GM12892 (cell line): ENCODE measurements around the gene FZR1.

Experiments used
- POLR2AphosphoS5 ChIP-seq: IDR thresholded peaks from 2 replicates; pipeline ENCODE4 v1.6.1; 2011; ENCODE audit warnings: low read depth, low read length, control low read depth
- TAF1 ChIP-seq: IDR thresholded peaks from 2 replicates; pipeline ENCODE4 v1.6.1; 2011; ENCODE audit warnings: low read depth, mild to moderate bottlenecking, control low read depth, low read length, borderline replicate concordance

- TF ChIP-seq TAF1, result no peak
- TF ChIP-seq POLR2AphosphoS5, result no peak
Measured at GRCh38 chr19:3464587-3465235, 41.4 kb upstream of the FZR1 start.
